ENCODE measurements around the gene ACKR4. TPM values are rescaled to one million over a fixed set of nuclear protein-coding genes. Genes with fewer than 3 reads are reported as not detected.
"Not testable (repeated sequence)": the region's sequence is repeated elsewhere in the genome, so short reads cannot be mapped to it uniquely, and the experiment has no call there.

ACKR4 gene
- total and polyA plus RNA-seq, 2 donors: 2.1 to 6.8 TPM

GRCh38 chr3:132569153-132569552 lies 27.9 kb upstream of the ACKR4 start:
- no peak for DNase-seq (ENCODE audit: extremely low spot score)
- no peaks in the 10 kb centered on the region for H3K4me1 ChIP-seq (ENCODE audit: insufficient read depth)
- 11% methylated on average over 2 of the region's 2 CpGs for WGBS

GRCh38 chr3:132569580-132569979 lies 27.5 kb upstream of the ACKR4 start:
- no peaks in the 10 kb centered on the region for H3K36me3 ChIP-seq (ENCODE audit: insufficient read depth)
- H3K4me1 ChIP-seq (ENCODE audit: insufficient read depth): no peaks in the 10 kb centered on the region
- H3K27ac ChIP-seq (ENCODE audit: low read depth): no peak overlapping the region
- WGBS: 23% methylated on average over 1 of the region's 1 CpG
- no peak for DNase-seq (ENCODE audit: extremely low spot score)
- no peak overlapping the region for H3K4me3 ChIP-seq (ENCODE audit: low read depth, low read length)

More at GRCh38 chr3:132569153-132569552, 27.9 kb upstream of the ACKR4 start:
- Histone ChIP-seq H3K36me3 (ENCODE audit: insufficient read depth) (no peaks in the 10 kb centered on the region), H3K4me3 (ENCODE audit: low read depth, low read length) (no peak overlapping the region), H3K27ac (ENCODE audit: low read depth) (no peak overlapping the region)

GRCh38 chr3:132570016-132570415 lies 27.1 kb upstream of the ACKR4 start:
- 44% methylated on average over 2 of the region's 2 CpGs for WGBS
- H3K4me3 ChIP-seq (ENCODE audit: low read depth, low read length): no peak overlapping the region

GRCh38 chr3:132573797-132574211 lies 23.3 kb upstream of the ACKR4 start:
- 67% methylated on average over 5 of the region's 5 CpGs for WGBS
- H3K27ac ChIP-seq (ENCODE audit: low read depth): no peak overlapping the region
- no peaks in the 10 kb centered on the region for H3K4me1 ChIP-seq (ENCODE audit: insufficient read depth)
- no peak overlapping the region for H3K4me3 ChIP-seq (ENCODE audit: low read depth, low read length)
- no peak for DNase-seq (ENCODE audit: extremely low spot score)
- H3K36me3 ChIP-seq (ENCODE audit: insufficient read depth): no peaks in the 10 kb centered on the region

More at GRCh38 chr3:132570016-132570415, 27.1 kb upstream of the ACKR4 start:
- Histone ChIP-seq H3K4me1 (ENCODE audit: insufficient read depth) (no peaks in the 10 kb centered on the region), H3K36me3 (ENCODE audit: insufficient read depth) (no peaks in the 10 kb centered on the region), H3K27ac (ENCODE audit: low read depth) (no peak overlapping the region)
- DNase-seq (ENCODE audit: extremely low spot score): no peak

GRCh38 chr3:132587401-132587800 lies 9.7 kb upstream of the ACKR4 start:
- H3K27ac ChIP-seq (ENCODE audit: low read depth): no peak overlapping the region
- no peak for DNase-seq (ENCODE audit: extremely low spot score)
- H3K4me1 ChIP-seq (ENCODE audit: insufficient read depth): no peaks in the 10 kb centered on the region
- no peak overlapping the region for H3K4me3 ChIP-seq (ENCODE audit: low read depth, low read length)
- 78% methylated on average over 1 of the region's 1 CpG for WGBS
- no peaks in the 10 kb centered on the region for H3K36me3 ChIP-seq (ENCODE audit: insufficient read depth)

- Histone ChIP-seq H3K4me3 (ENCODE audit: low read depth, low read length) (no peak overlapping the region), H3K27ac (ENCODE audit: low read depth) (no peak overlapping the region)
These were observed 4.9 kb upstream of the ACKR4 start for GRCh38 chr3:132592216-132592615.

GRCh38 chr3:132593241-132593946 lies 3.7 kb upstream of the ACKR4 start:
- WGBS: 43% methylated on average over 1 of the region's 1 CpG
- DNase-seq (ENCODE audit: extremely low spot score): no peak
- H3K27ac ChIP-seq (ENCODE audit: low read depth): no peak overlapping the region
- H3K4me1 ChIP-seq (ENCODE audit: insufficient read depth): no peaks in the 10 kb centered on the region
- no peaks in the 10 kb centered on the region for H3K36me3 ChIP-seq (ENCODE audit: insufficient read depth)
- H3K4me3 ChIP-seq (ENCODE audit: low read depth, low read length): no peak overlapping the region

More at GRCh38 chr3:132592216-132592615, 4.9 kb upstream of the ACKR4 start:
- Histone ChIP-seq H3K4me1 (ENCODE audit: insufficient read depth) (no peaks in the 10 kb centered on the region), H3K36me3 (ENCODE audit: insufficient read depth) (no peaks in the 10 kb centered on the region)
- DNase-seq (ENCODE audit: extremely low spot score): no peak

- DNase-seq (ENCODE audit: extremely low spot score): no peak
- Histone ChIP-seq H3K4me1 (ENCODE audit: insufficient read depth) (no peaks in the 10 kb centered on the region), H3K4me3 (ENCODE audit: low read depth, low read length) (no peak overlapping the region), H3K27ac (ENCODE audit: low read depth) (no peak overlapping the region), H3K36me3 (ENCODE audit: insufficient read depth) (no peaks in the 10 kb centered on the region)
- 53% methylated on average over 3 of the region's 3 CpGs for WGBS
These were observed 3.1 kb upstream of the ACKR4 start for GRCh38 chr3:132593947-132594323.

GRCh38 chr3:132594498-132594897 lies 2.6 kb upstream of the ACKR4 start:
- no peak overlapping the region for H3K27ac ChIP-seq (ENCODE audit: low read depth)
- no peaks in the 10 kb centered on the region for H3K36me3 ChIP-seq (ENCODE audit: insufficient read depth)
- DNase-seq (ENCODE audit: extremely low spot score): no peak
- H3K4me1 ChIP-seq (ENCODE audit: insufficient read depth): no peaks in the 10 kb centered on the region
- no peak overlapping the region for H3K4me3 ChIP-seq (ENCODE audit: low read depth, low read length)

- no peak overlapping the region for H3K27ac ChIP-seq (ENCODE audit: low read depth)
- H3K4me1 ChIP-seq (ENCODE audit: insufficient read depth): no peaks in the 10 kb centered on the region
- no peak overlapping the region for H3K4me3 ChIP-seq (ENCODE audit: low read depth, low read length)
- H3K36me3 ChIP-seq (ENCODE audit: insufficient read depth): no peaks in the 10 kb centered on the region
- DNase-seq (ENCODE audit: extremely low spot score): no peak
These were observed 2.1 kb upstream of the ACKR4 start for GRCh38 chr3:132595014-132595413.

- no peak overlapping the region for H3K4me3 ChIP-seq (ENCODE audit: low read depth, low read length)
- H3K27ac ChIP-seq (ENCODE audit: low read depth): no peak overlapping the region
- no peaks in the 10 kb centered on the region for H3K4me1 ChIP-seq (ENCODE audit: insufficient read depth)
- H3K36me3 ChIP-seq (ENCODE audit: insufficient read depth): no peaks in the 10 kb centered on the region
- no peak for DNase-seq (ENCODE audit: extremely low spot score)
These were observed 744 bp upstream of the ACKR4 start for GRCh38 chr3:132596326-132596725.

GRCh38 chr3:132597660-132598059 lies 590 bp downstream of the ACKR4 start:
- Histone ChIP-seq H3K4me1 (ENCODE audit: insufficient read depth) (no peaks in the 10 kb centered on the region), H3K36me3 (ENCODE audit: insufficient read depth) (no peaks in the 10 kb centered on the region), H3K4me3 (ENCODE audit: low read depth, low read length) (no peak overlapping the region), H3K27ac (ENCODE audit: low read depth) (no peak overlapping the region)
- WGBS: 85% methylated on average over 2 of the region's 2 CpGs
- no peak for DNase-seq (ENCODE audit: extremely low spot score)

- Histone ChIP-seq H3K4me1 (ENCODE audit: insufficient read depth) (no peaks in the 10 kb centered on the region), H3K27ac (ENCODE audit: low read depth) (no peak overlapping the region), H3K4me3 (ENCODE audit: low read depth, low read length) (no peak overlapping the region), H3K36me3 (ENCODE audit: insufficient read depth) (no peaks in the 10 kb centered on the region)
- 70% methylated on average over 3 of the region's 3 CpGs for WGBS
- DNase-seq (ENCODE audit: extremely low spot score): no peak
These were observed 1.1 kb downstream of the ACKR4 start for GRCh38 chr3:132598181-132598580.

GRCh38 chr3:132600614-132601013 lies 3.5 kb downstream of the ACKR4 start:
- not testable (repeated sequence) for H3K4me1 ChIP-seq (ENCODE audit: insufficient read depth); DNase-seq (ENCODE audit: extremely low spot score); H3K27ac ChIP-seq (ENCODE audit: low read depth); H3K4me3 ChIP-seq (ENCODE audit: low read depth, low read length); H3K36me3 ChIP-seq (ENCODE audit: insufficient read depth)
- no CpG with 5 or more reads among the region's 1 CpG for WGBS

- Histone ChIP-seq H3K36me3 (ENCODE audit: insufficient read depth) (no peaks in the 10 kb centered on the region), H3K4me3 (ENCODE audit: low read depth, low read length) (no peak overlapping the region), H3K4me1 (ENCODE audit: insufficient read depth) (peaks cover 2% of the 10 kb centered on the region), H3K27ac (ENCODE audit: low read depth) (no peak overlapping the region)
- DNase-seq (ENCODE audit: extremely low spot score): no peak
- WGBS: 86% methylated on average over 2 of the region's 2 CpGs
These were observed 8.3 kb downstream of the ACKR4 start for GRCh38 chr3:132605374-132605792.
